Fibroblast of pulmonary artery (primary cell): ENCODE measurements around the gene SUPT5H.
"Not testable (repeated sequence)": the region's sequence is repeated elsewhere in the genome, so short reads cannot be mapped to it uniquely, and the experiment has no call there.

Experiments
- DNase-seq: peaks from one replicate; pipeline ENCODE4 v3.0.0-alpha.2; 2010; ENCODE audit warnings: low read depth
- H3K4me3 ChIP-seq: replicated peaks from 2 replicates; pipeline ENCODE4 v1.5.1; 2011; ENCODE audit warnings: low read depth, mild to moderate bottlenecking, control low read depth, low read length, moderate library complexity
- TF ChIP-seq, protein P1 (sequence below): IDR thresholded peaks from 2 replicates; pipeline ENCODE4 v1.5.1; 2011; ENCODE audit warnings: mild to moderate bottlenecking, control low read depth, low read length, inconsistent platforms; ENCODE audit errors: missing control alignments

SUPT5H gene

DNA sequence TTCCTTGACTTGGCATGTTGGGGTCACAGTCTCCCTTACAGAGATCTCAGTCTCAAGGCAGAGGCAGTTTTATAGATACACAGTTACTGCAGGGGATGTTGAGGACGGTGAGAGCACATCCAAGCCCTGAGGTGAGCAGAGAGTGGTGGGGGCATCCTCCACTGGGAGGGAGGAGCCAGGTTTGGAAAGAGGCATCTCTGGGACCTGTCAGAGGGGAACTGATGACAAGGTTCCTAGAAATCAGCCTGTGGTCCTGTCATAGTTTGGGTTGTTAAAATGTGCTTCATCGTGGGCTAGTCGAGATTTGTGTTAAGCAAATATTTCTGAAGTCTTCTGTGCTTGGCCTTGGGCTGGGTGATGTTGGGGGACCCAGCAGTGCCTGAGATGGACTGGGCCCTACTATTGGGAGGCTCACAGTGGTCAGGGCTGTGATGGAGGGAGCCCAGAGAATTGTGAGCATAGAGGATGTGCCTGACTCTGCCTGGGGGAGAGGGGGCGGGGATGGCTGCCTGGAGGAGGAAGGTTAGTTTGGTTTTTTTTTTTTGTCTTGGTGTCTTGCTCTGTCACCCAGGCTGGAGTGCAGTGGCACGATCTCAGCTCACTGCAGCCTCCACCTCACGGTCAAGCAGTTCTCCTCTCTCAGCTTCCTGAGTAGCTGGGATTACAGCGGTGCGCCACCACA, 3.9 kb downstream of the SUPT5H start:
- DNase-seq = no peak
- TF ChIP-seq, protein P1, sequence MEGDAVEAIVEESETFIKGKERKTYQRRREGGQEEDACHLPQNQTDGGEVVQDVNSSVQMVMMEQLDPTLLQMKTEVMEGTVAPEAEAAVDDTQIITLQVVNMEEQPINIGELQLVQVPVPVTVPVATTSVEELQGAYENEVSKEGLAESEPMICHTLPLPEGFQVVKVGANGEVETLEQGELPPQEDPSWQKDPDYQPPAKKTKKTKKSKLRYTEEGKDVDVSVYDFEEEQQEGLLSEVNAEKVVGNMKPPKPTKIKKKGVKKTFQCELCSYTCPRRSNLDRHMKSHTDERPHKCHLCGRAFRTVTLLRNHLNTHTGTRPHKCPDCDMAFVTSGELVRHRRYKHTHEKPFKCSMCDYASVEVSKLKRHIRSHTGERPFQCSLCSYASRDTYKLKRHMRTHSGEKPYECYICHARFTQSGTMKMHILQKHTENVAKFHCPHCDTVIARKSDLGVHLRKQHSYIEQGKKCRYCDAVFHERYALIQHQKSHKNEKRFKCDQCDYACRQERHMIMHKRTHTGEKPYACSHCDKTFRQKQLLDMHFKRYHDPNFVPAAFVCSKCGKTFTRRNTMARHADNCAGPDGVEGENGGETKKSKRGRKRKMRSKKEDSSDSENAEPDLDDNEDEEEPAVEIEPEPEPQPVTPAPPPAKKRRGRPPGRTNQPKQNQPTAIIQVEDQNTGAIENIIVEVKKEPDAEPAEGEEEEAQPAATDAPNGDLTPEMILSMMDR = no peak
- H3K4me3 ChIP-seq = no peak overlapping the region

DNA sequence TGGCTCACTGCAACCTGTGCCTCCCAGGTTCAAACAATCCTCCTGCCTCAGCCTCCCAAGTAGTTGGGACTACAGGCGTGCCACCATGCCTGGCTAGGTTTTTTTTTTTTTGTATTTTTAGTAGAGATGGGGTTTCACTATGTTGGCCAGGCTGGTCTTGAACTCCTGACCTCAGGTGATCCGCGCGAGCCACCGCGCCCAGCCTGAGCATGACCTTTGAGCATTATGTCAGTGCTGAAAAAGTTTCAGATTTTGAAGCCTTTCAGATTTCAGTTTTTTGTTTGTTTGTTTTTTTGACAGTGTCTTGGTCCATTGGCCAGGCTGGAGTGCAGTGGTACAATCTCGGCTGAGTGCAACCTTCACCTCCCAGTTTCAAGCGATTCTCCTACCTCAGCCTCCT, 5.9 kb downstream of the SUPT5H start:
- H3K4me3 ChIP-seq, DNase-seq: not testable (repeated sequence)

DNA sequence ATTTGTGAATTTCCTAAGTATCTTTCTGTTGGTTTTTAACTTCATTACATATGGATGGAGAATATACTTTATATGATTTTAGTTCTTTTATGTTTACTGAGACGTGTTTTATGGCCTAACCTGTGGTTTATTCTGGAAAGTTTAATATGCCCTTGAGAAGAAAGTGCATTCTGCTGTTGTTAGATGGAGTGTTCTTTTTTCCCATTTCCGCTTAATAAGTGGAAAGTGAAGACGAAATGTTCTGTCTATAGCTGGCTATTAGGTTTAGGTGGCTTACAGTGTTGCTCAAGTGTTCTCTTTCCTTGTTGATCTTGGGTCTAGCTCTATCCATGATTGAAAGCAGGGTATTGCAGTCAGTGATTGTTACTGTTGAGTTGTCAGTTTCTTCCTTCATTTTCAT, 18.0 kb downstream of the SUPT5H start:
- H3K4me3 ChIP-seq = no peak overlapping the region
- TF ChIP-seq, protein P1 = no peak
- DNase-seq = no peak

- TF ChIP-seq, protein P1 = no peak
- H3K4me3 ChIP-seq = no peak overlapping the region
- no peak for DNase-seq
Observed at GRCh38 chr19:39465956-39466747, 20.8 kb downstream of the SUPT5H start.

- TF ChIP-seq, protein P1 = no peak
- no peak overlapping the region for H3K4me3 ChIP-seq
- DNase-seq = no peak
Observed at GRCh38 chr19:39467941-39468340, 22.6 kb downstream of the SUPT5H start.

- TF ChIP-seq, protein P1 = no peak
- no peak for DNase-seq
Observed at GRCh38 chr19:39469036-39469435, 23.7 kb downstream of the SUPT5H start.

DNA sequence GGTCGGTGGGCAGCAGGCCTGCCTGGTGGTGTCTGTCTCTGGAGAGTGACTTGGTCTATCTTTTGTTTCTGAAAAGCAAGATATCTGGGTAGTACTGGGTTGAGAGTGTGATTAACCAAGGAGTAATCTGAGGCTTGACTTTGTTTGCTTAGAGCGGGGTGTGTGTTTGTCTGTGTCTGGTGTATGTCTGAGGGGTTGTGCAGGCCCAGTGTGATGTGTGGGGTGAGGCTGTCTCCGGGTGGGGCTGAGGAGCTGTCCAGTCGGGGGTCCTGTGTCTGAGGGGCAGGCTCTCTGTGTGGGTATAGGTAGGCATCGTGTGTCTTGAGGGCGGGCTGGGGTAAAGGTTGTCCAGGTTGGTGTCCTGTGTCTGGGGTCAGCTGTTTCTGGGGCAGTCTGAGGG, 24.2 kb downstream of the SUPT5H start:
- H3K4me3 ChIP-seq = no peak overlapping the region
- TF ChIP-seq, protein P1 = no peak
- no peak for DNase-seq

More at GRCh38 chr19:39469036-39469435, 23.7 kb downstream of the SUPT5H start:
- H3K4me3 ChIP-seq = no peak overlapping the region
